A673 (cell line): ENCODE measurements around the gene ETNK2.
A peak's percentile ranks its signal among the peaks of the same experiment; 100 is the strongest.

Source experiments
- EZH2 ChIP-seq: fragments of 200-600 bp; sonication (generic); IDR thresholded peaks from 2 replicates; pipeline ENCODE4 v1.6.1; 2017; ENCODE audit warnings: borderline replicate concordance, low read depth, mild to moderate bottlenecking, mixed read lengths, antibody characterized with exemption, low read length; ENCODE audit not compliant: poor library complexity, severe bottlenecking
- TF ChIP-seq, protein P1 (sequence below): fragments of 300-800, 200-600 bp; sonication (generic); conservative IDR thresholded peaks from 2 replicates; pipeline ENCODE4 v1.5.1; 2017; ENCODE audit warnings: low read depth, mild to moderate bottlenecking, antibody characterized with exemption, low read length, moderate library complexity, mixed read lengths

DNA sequence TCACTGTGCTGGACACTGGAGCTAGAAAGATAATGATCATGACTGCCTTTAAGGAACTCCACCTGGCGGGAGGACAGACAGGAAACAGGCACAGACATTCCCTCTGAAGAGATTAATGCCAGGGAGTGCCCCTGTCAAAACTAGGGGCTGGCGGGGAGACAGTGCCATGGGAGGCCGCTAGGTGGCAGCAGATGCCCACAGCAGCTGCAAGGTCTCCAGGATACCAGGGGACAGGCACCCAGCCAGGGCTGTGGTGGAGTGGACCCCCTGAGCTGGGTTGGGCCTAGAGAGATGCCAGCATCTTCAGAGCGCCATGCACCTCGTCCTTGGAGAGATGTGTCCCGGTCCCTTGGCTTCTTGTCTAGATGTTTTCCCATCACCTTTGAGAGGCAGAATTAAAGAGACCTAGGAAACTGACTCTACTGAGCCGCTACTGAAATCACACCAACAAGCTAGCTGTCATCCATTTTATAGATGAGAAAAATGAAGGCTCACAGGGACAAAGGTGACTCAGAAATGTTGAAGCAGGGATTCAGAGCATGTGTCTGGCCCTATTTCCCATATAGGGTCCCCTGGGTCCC lies 10.7 kb upstream of the ETNK2 start:
- TF ChIP-seq, protein P1, sequence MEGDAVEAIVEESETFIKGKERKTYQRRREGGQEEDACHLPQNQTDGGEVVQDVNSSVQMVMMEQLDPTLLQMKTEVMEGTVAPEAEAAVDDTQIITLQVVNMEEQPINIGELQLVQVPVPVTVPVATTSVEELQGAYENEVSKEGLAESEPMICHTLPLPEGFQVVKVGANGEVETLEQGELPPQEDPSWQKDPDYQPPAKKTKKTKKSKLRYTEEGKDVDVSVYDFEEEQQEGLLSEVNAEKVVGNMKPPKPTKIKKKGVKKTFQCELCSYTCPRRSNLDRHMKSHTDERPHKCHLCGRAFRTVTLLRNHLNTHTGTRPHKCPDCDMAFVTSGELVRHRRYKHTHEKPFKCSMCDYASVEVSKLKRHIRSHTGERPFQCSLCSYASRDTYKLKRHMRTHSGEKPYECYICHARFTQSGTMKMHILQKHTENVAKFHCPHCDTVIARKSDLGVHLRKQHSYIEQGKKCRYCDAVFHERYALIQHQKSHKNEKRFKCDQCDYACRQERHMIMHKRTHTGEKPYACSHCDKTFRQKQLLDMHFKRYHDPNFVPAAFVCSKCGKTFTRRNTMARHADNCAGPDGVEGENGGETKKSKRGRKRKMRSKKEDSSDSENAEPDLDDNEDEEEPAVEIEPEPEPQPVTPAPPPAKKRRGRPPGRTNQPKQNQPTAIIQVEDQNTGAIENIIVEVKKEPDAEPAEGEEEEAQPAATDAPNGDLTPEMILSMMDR = peak; percentile 99
- no peak for TF ChIP-seq EZH2
